GM19025 (cell line): Measurements from ENCODE around the gene SEPTIN5.

Source experiments
- ATAC-seq: cut with Tn5 transposase; IDR thresholded peaks from one replicate; pipeline ENCODE4 v1.9.1; 2021; ENCODE audit warnings: mild to moderate bottlenecking, low read depth, moderate library complexity; ENCODE audit not compliant: unreplicated experiment

Gene SEPTIN5

DNA sequence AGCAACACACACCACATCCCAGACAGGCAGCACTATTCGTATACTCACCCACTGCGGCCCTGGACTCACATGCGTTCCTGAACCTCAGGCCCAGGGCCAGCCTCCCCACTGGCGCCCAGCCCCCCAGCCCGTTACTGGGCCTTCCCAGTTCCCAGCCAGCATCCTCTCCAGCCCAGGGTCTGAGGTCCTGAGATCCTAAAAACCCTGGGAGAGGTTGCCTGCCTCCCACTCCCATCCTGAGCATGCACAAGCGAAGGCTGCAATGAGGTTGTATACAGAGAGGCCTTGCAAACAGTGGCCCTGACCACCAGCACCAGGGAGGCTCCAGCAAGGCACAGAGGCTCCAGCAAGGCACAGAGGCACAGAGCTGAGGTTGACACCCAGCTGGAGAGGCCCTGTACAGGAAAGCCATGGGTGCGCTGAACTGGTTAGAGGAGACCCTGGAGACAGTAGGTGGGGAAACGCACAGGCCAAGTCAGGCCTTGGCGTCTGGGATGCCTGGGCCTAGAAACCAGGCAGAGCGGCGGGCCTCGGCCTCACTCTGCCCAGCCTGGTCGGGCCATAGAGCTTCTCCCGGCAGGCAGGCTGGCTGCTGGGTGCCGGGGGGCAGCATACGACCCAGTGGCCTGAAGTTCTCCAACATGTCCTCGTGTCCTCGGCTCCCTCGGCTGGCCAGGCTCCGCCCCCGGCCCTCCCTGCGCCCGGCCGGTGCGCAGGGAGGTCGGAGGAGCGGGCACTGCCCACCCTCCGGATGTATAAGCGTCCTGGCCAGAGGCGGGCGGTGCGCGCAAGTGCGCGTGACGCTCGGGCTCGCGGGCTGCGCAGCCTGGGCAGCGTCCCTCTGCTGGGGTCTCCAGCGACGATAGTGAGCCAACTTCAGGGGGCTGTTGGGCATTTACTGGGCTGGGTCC, 43.9 kb downstream of the SEPTIN5 start:
- ATAC-seq: no peak

DNA sequence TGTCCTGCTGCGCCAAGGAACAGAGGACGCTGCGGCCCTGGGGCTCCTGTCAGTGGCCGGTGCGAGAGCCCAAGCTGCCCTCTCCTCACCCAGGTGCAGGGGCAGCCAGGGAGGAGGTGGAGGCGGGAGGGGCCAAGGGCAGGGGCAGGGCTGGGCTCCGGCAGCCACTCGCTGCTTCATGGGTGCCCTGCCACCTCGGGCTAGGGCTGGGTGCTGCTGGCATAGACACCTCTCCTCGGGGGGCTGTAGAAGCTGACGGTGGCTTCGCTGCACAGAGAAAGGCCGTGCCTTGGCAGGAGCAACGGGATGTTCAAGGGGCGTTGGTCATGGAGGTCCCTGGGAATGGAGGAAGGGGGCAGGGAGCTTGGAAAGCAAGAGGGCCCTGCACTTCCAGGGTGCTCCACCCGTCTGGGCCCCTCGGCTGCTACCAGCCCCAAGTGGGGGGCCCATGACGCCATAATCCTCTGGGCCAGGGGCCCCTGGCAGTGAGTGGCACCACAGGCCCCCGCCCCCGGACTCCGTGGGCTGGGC, 44.7 kb downstream of the SEPTIN5 start:
- ATAC-seq: no peak

DNA sequence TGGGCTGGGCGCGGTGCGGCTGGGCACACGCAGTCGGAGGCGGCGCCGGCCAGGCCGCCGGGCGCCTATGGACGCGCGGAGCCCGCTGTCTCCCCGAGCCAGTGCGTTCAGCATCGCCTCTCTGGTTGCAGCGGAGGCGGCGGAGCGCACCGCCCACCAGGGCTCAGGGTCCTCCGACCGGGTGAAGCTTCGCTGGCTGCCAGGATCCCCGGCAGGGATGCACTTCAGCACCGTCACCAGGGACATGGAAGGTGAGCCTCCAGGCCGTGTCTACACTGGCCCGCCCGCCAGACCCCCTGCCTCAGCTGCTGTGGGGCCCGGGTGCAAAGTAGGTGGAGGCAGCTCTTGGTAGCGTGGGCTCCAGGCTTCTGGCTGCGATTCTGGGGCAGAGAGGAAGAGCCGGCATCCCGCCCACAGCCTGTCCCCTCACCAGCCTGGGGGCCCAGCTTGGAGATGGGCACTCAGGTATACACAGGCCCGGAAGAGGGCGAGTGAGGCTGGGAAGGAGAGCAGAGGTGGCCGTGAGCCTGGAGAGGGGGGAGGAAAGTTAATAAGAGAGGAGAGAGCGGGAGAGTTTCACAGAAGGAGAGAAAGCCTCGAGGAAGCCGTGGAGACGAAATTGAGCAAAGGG, 45.2 kb downstream of the SEPTIN5 start:
- ATAC-seq: no peak

DNA sequence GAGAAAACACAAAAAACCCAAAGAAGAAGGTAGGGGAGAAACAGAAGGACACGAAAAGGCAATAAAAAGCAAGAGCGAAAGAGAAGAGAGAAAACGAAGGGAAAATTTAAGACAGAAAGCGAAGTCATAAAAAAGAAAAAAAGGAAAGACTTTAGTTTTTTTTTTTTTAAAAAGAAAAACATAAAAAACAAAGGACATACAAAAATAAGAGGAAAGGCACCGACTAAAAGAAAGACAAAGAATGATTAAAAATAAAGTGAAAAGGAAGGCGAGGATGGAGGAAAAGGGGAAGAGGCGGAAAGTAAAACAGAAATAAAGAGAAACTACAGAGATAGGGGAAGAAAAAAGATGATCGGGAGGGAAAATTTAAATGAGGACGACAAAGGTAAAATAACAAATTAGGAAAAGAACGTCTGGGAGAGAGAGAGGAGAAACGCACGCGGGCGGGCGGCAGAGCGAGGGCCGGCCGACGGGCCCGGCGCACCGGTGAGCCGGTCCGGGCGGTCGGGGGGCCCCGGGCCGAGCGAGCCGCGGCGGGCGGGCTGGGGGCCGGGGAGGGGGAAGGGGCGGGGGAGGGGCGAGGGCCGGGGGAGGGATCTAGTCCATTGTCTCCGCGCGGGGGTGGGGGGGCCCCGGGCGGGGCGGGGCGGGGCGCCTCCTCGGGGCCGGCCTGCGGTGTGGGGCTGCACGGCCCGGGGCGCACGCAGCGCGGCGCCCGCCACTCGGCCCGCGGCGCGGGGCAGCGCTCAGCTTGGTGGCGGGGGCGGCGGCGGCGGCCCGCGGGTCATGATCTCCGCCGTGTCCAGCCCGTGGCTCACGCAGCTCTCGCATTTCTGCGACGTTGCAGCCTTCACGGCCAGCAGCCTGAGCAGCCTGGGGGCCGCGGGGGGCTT, 46.0 kb downstream of the SEPTIN5 start, which contains the start of gene TBX1:
TSS of gene TBX1 (plus strand) at position 721 of the 893 bp plus-strand sequence. CDS start at position 787, 66 bp downstream.
- no peak for ATAC-seq

DNA sequence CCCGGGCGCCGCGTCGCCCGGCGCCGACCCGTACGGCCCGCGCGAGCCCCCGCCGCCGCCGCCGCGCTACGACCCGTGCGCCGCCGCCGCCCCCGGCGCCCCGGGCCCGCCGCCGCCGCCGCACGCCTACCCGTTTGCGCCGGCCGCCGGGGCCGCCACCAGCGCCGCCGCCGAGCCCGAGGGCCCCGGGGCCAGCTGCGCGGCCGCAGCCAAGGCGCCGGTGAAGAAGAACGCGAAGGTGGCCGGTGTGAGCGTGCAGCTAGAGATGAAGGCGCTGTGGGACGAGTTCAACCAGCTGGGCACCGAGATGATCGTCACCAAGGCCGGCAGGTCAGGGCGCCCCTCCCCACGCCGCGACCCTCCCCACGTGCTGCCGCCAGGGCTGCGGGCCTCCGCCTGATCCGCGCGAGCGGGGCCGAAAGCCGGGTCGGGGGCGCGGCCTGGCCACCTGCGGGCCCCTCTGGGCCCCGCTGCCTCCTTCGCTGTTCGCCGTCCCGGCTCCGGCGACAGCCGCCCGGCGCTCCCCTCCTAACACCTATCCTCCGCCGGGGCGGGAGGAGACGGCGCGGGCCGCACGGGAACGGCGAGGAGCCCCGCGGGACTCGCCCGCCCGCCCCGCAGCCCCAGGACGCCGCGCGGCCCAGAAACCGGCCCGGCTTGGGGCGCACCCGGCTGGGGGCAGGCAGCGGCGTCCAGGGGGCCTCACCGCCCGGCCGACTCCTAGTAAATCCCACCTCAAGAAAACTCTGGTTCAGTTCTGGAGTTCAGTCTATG, 46.8 kb downstream of the SEPTIN5 start:
- ATAC-seq: no peak

DNA sequence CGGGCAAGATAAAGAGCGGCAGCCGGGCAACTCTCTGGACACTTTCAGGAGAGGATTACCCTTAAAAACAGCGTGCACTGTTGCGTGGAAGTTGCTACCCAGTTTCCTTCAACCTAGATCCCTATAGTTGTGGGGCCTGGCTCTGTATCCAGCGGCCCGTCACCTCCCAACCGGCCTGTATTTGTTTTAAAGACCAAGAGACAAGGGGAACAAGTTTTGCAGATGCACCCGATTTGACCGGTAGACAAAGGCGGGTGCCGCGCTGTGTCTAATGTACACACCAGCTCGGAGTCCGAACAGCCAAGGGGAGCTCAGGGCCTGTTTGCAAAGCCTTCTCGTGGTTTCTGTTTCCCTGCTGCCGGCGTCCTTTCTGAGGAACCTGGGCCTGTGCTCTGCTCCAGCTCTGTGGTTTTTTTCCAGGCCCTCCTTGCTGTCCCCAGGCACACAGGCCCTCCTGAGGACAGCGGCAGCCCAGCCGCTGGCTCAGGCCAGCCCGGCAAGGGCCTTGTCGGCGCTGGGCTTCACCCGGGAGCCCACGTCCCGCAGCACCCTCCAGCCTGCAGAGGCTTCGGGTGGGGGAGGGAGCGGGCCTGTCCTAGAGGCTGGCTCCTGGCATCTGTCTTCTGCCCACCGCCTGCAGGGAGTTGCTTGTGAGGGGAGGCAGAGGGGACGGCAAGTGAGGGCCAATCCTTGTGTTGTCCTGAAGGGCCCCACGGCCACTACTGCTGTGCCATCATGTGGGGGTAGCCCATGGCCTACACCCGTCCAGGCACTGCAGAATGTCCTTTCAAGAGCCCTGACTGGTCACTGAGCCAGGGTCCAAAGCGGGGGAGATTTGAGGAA, 47.6 kb downstream of the SEPTIN5 start:
- no peak for ATAC-seq

DNA sequence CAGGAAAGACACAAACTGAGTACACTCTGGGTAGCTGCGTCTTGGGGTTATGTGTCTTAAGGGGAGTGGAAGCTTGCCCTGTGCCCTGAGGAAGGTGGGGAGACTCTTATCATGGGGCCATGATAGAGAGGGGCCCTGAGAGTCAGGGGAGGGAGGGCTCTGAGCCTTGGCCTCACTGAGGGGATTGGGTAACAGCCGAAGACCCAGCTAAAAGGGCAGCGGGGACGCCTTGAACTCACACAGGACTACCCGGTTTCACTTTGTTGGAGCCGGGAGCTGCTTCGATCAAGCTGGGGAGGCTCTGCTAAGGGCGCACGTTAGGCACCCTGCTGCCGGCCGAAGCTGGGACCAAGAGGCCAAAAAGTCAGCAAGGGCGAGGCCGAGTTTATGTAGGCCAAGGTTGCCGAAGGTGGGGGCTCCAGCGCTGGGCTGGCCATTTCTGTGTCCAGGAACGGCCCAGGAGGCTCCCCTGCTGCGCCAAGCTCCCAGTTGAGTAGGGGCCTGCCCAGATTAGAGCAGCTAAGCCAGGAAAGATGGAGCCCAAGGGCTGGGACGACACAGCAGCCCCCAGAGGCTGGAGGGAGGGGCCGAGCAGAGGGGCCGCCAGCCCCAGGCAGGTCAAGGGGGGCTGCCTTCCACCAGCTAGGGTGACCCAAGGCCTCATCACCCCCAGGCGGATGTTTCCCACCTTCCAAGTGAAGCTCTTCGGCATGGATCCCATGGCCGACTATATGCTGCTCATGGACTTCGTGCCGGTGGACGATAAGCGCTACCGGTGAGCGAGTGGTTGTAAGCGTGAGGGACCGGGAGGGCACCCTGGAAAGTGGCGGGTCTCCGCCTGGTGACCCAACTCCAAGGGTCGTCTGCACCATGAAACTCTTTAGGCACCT, 48.5 kb downstream of the SEPTIN5 start:
- no peak for ATAC-seq

DNA sequence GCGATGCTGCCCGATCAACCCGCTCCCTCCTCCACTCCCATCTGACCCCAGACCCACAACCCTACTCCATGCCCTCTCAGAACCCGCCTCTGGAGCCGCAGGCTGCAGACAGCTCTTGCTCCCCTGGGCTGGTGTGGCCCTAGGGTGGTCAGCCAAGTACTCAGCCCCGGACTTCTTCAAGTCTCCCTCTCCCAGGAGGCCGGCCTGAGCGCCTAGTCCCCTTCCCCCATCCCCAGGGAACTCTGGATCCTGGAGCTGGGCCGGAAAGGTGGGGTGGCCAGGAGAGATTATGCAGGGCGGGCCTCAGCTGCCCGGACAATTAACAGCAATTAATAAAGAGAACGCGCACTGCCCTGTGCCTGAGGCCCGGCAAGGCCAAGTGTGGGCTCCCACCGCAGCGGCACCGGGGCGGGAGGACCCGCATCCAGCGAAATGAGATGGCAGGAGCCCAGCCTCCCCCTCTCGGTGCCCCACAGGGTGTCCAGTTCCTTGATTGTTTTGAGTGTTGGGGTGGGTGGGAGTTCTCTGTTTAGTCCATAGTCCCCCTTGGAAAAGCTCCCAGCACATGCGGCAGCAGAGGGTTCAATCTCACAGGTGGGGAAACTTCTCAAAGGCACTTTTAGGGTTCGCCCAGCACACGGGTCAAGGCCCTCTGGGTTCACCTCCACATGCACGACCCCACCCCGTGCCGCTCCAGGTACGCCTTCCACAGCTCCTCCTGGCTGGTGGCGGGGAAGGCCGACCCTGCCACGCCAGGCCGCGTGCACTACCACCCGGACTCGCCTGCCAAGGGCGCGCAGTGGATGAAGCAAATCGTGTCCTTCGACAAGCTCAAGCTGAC, 49.4 kb downstream of the SEPTIN5 start:
- ATAC-seq: no peak

DNA sequence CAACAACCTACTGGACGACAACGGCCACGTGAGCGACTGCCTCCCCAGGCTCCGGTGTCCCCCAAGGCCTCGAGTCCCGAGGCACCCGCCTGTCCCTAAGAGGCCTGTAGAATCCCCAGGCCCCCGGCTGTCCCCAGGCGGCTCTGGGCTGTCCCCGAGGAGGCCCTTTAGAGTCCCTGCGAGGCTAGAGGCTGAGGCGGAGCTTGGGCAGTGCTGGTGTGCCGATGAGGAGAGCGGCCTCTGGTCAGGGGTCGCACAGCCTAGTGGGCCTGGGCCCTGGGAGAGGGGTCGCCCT, 49.9 kb downstream of the SEPTIN5 start:
- ATAC-seq: no peak

DNA sequence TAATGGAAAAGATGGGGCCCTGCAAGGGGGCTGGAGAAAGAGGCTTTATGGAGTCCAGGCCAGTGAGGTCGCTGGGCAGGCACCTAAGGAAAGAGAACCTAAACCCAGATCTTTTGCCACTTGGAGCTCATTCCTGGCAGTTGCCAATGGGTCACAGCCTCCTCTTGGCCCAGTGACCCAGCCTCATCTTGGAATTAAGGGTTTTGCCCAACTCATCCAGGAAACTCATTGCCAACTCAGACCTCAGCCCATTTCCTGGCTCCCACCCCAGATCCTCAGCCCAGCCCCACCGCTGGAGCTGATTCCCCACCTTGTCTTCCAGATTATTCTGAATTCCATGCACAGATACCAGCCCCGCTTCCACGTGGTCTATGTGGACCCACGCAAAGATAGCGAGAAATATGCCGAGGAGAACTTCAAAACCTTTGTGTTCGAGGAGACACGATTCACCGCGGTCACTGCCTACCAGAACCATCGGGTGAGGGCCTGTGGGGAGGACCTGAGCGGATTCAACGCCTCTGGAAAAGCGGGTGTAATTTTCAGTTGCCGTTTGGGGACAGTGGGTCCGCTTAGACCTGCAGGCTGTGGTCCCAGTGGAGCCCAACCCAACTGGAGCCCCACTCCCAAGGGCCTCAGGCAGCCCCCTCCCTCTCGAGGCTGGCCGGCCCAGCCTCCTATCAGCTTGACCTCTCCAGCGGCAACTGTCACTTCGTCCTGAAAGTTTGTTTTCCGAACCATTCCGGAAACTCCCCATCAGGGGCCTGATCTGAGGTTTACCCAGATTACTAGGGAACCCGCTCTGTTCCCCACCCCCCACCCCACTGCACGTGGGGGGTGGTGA, 50.6 kb downstream of the SEPTIN5 start:
- no peak for ATAC-seq

DNA sequence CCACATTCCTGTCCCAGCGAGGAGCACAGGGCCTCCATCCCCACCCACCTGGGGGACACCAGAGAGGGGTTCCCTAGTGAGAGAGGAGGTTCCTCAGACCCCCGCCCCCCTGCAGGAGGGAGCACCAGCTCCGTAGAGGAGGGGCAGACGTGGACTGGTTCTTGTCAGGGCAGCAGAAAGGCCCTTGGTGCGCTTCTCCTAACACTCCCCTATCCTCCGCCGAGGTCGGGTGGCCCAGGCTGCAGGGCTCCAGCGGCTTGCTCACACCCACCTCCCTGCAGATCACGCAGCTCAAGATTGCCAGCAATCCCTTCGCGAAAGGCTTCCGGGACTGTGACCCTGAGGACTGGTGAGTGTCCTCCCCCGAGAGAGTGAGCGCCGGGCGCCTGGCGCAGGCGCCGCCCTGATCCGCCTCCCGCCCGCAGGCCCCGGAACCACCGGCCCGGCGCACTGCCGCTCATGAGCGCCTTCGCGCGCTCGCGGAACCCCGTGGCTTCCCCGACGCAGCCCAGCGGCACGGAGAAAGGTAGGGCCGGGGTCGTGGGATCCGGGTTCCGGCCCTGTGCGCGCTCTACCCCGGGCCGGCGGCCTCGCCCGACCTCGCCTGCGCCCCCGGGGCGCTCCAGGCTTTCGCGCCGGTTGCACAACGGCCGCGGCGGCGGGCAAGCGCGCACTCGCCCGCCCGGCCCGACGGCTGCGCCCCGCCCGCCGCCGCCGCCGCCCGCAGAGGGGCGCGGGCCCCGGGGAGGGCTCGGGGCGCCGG, 51.4 kb downstream of the SEPTIN5 start:
- no peak for ATAC-seq

DNA sequence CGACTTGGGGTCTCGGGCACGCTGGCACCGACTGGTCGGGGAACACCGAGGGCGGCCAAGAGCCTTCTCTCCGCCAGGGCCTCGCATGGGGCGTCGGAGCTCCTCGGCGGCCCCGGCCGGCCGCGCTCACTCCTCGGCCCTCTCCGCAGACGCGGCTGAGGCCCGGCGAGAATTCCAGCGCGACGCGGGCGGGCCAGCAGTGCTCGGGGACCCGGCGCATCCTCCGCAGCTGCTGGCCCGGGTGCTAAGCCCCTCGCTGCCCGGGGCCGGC, 51.9 kb downstream of the SEPTIN5 start:
- ATAC-seq: no peak

DNA sequence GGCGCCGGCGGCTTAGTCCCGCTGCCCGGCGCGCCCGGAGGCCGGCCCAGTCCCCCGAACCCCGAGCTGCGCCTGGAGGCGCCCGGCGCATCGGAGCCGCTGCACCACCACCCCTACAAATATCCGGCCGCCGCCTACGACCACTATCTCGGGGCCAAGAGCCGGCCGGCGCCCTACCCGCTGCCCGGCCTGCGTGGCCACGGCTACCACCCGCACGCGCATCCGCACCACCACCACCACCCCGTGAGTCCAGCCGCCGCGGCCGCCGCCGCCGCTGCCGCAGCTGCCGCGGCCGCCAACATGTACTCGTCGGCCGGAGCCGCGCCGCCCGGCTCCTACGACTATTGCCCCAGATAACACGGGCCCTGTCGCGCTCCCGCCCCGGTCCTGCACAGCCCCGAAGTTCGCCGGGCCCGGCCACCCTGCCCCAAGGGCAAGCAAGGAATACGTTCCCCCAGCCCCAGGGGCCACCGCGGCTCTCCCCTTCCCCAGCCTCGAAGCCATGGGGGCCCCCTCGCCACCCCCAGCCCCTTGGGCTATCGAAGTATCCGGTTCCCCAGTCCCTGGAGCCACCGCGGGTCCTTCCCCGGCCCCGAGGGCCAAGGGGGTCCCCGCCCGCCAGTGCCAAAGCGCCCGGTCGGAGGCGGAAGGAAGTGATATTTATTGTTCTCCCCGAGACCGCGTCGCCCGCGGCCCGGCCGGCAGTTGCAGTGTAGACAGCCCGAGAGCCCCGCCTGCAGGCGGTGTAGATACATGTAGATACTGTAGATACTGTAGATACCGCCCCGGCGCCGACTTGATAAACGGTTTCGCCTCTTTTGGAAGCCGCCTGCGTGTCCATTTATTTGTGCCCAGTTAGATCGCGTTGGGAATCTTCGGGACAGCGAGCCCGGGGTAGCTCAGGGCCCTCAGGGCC, 52.5 kb downstream of the SEPTIN5 start:
- ATAC-seq: no peak

DNA sequence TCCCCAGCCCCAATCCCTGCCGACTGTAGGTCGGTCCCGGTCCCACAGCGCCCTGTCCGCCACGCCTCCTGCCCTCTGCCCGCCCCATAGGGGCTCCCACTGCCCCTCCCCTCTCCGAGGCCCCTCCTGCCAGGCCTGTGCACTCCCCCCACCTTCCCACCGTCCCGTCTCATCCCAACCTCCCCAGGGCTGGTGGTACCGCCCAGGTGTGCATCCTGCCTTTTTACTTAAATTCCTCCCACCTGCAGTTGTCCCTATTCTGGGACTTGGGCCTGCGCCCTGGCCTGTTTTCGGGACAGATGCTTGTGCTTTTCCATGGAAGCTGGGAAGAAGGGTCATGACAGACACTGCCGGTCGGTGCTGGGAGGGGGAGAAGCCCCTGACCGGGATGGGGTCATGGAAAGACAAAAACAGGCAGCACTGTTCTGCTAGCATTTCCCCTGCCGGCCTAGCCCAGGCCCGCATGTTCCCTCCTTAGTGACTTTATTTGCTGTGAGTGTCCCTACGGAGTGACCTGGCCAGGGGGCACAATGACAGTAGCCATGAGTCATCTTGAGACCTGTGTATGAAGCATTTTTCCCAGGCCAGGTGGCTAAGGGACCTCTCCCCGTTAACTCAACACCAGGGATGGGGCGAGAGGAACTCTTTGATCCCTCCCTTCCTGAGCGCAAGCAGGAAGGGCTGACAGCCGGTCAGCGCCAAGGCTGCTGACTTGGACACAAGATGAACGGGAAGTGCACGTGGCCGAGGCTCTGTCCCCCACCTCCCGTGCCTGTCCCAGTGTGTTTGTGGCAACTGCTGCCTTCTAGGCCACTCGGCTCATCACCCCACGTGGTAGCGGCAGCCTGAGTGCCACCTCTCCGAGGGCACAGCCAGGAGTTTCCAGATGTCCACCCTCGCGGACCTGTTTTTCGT, 53.4 kb downstream of the SEPTIN5 start:
- ATAC-seq: no peak
